ENCODE measurements around the gene GULP1. TPM values are rescaled to one million over a fixed set of nuclear protein-coding genes. Genes with fewer than 3 reads are reported as not detected.
A peak's percentile ranks its signal among the peaks of the same experiment; 100 is the strongest.

Gene GULP1
- total RNA-seq, 1 donor from 2014 or later: 39.4 TPM

DNA sequence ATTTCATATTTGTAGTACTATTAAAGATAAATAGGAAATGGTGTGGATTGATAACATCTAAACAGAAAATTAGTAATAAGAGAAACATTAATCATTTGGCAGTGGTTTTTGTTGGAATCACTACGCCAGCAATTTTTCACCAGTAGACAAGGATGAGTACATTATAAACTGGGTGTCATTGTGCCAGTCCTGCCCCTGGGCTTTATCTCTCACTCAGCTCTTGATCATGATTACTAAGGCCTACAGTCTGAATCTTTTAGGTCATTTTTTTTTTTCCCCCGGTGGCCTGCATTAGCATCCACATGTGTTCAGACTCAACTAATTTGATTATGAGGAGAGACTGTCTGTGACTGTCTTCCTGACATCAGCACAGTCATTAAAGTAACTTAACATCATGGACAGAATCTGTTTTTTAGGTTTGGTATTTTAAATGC lies 16.2 kb downstream of the GULP1 start:
- Mint-ChIP-seq H3K27me3 (ENCODE audit: low read depth, unreplicated experiment) (no peaks in the 10 kb centered on the region), H3K9me3 (ENCODE audit: unreplicated experiment) (no peaks in the 10 kb centered on the region), H3K4me1 (ENCODE audit: low read depth, unreplicated experiment) (peaks cover 36% of the 10 kb centered on the region), H3K4me3 (ENCODE audit: unreplicated experiment) (no peak overlapping the region), H3K27ac (ENCODE audit: unreplicated experiment) (no peak overlapping the region), H3K36me3 (ENCODE audit: low read depth, unreplicated experiment) (no peaks in the 10 kb centered on the region)
- peaks cover 9% of the 10 kb centered on the region for H3K4me1 ChIP-seq (ENCODE audit: insufficient read depth, low read length)
- no peak for TF ChIP-seq EZH2 (IDR thresholded peaks at IDR 0.05; ENCODE audit: insufficient read depth, low read length)
- TF ChIP-seq, protein P1, sequence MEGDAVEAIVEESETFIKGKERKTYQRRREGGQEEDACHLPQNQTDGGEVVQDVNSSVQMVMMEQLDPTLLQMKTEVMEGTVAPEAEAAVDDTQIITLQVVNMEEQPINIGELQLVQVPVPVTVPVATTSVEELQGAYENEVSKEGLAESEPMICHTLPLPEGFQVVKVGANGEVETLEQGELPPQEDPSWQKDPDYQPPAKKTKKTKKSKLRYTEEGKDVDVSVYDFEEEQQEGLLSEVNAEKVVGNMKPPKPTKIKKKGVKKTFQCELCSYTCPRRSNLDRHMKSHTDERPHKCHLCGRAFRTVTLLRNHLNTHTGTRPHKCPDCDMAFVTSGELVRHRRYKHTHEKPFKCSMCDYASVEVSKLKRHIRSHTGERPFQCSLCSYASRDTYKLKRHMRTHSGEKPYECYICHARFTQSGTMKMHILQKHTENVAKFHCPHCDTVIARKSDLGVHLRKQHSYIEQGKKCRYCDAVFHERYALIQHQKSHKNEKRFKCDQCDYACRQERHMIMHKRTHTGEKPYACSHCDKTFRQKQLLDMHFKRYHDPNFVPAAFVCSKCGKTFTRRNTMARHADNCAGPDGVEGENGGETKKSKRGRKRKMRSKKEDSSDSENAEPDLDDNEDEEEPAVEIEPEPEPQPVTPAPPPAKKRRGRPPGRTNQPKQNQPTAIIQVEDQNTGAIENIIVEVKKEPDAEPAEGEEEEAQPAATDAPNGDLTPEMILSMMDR (IDR thresholded peaks at IDR 0.05; ENCODE audit: insufficient read depth, low read depth, low read length): no peak
- H3K27me3 ChIP-seq (ENCODE audit: insufficient read depth, low read length): no peaks in the 10 kb centered on the region
- H3K9ac ChIP-seq (ENCODE audit: low read length): no peak overlapping the region
- no peaks in the 10 kb centered on the region for H3K36me3 ChIP-seq (ENCODE audit: insufficient read depth, low read length)
- DNase-seq (ENCODE audit: low read depth) (no peak), FAIRE-seq (no peak)
- H2AFZ ChIP-seq (ENCODE audit: low read depth, low read length): no peak overlapping the region
- no peaks in the 10 kb centered on the region for H3K9me3 ChIP-seq (ENCODE audit: insufficient read depth, low read depth, low read length)
- H3K4me2 ChIP-seq (ENCODE audit: low read length): no peak overlapping the region
- peaks cover 36% of the 10 kb centered on the region for H3K79me2 ChIP-seq (ENCODE audit: insufficient read depth, low read length)
- no peak overlapping the region for H3K4me3 ChIP-seq (ENCODE audit: insufficient read depth, low read depth, low read length)
- no peak overlapping the region for H3K27ac ChIP-seq (ENCODE audit: low read depth, low read length)
- no peaks in the 10 kb centered on the region for H4K20me1 ChIP-seq (ENCODE audit: insufficient read depth, low read length)

DNA sequence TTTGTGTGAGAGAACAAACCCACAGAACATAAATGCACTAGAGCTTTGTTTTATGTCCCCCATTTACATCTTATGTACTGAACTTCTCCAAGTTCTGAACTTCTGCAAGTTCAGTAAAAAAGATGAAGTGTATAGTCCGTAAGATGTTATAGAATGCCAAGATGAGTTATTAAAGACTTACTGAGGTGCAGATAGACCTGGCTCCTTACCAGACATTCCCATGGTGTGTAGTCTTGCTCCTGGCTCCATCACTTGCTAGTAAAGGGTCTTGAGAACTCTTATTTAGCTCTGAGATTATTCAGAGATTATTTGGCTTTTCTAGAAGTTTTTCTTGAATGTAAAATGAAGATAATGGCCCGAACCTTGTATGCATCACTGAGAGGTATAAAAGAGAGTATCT lies 16.8 kb downstream of the GULP1 start:
- no peak for TF ChIP-seq EZH2 (IDR thresholded peaks at IDR 0.05; ENCODE audit: insufficient read depth, low read length)
- TF ChIP-seq, protein P1 (IDR thresholded peaks at IDR 0.05; ENCODE audit: insufficient read depth, low read depth, low read length): no peak
- no peak for FAIRE-seq
- no peaks in the 10 kb centered on the region for H3K9me3 ChIP-seq (ENCODE audit: insufficient read depth, low read depth, low read length)
- H3K4me3 ChIP-seq (ENCODE audit: insufficient read depth, low read depth, low read length): no peak overlapping the region
- Mint-ChIP-seq H3K4me1 (ENCODE audit: low read depth, unreplicated experiment) (peaks cover 30% of the 10 kb centered on the region), H3K27ac (ENCODE audit: unreplicated experiment) (no peak overlapping the region), H3K36me3 (ENCODE audit: low read depth, unreplicated experiment) (peaks cover 4% of the 10 kb centered on the region), H3K27me3 (ENCODE audit: low read depth, unreplicated experiment) (no peaks in the 10 kb centered on the region), H3K9me3 (ENCODE audit: unreplicated experiment) (no peaks in the 10 kb centered on the region), H3K4me3 (ENCODE audit: unreplicated experiment) (no peak overlapping the region)
- no peaks in the 10 kb centered on the region for H3K36me3 ChIP-seq (ENCODE audit: insufficient read depth, low read length)
- peaks cover 5% of the 10 kb centered on the region for H3K4me1 ChIP-seq (ENCODE audit: insufficient read depth, low read length)
- H2AFZ ChIP-seq (ENCODE audit: low read depth, low read length): no peak overlapping the region
- no peaks in the 10 kb centered on the region for H4K20me1 ChIP-seq (ENCODE audit: insufficient read depth, low read length)
- peak; percentile 42 for DNase-seq (ENCODE audit: low read depth)
- H3K27ac ChIP-seq (ENCODE audit: low read depth, low read length): no peak overlapping the region
- H3K9ac ChIP-seq (ENCODE audit: low read length): no peak overlapping the region
- no peak overlapping the region for H3K4me2 ChIP-seq (ENCODE audit: low read length)
- peaks cover 37% of the 10 kb centered on the region for H3K79me2 ChIP-seq (ENCODE audit: insufficient read depth, low read length)
- no peaks in the 10 kb centered on the region for H3K27me3 ChIP-seq (ENCODE audit: insufficient read depth, low read length)

DNA sequence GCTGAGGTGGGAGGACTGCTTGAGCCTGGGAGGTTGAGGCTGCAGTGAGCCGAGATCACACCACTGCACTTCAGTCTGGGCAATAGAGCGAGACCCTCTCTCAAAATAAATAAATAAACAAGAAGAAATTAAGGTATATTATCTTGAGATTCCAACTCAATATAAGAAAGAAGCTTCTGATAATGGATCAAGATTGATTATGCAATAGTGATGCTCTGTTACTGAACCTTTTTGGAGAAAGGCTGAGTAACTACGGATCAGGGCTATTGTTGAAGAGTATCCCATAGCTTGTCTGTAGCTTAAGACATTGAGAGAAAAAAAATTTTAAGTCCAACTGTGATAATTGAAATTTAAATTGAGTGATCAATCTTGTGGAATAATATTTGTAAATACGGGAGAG lies 17.7 kb downstream of the GULP1 start:
- Histone ChIP-seq H3K4me2 (ENCODE audit: low read length) (no peak overlapping the region), H3K4me1 (ENCODE audit: insufficient read depth, low read length) (peaks cover 4% of the 10 kb centered on the region), H3K27me3 (ENCODE audit: insufficient read depth, low read length) (no peaks in the 10 kb centered on the region), H3K36me3 (ENCODE audit: insufficient read depth, low read length) (no peaks in the 10 kb centered on the region), H3K79me2 (ENCODE audit: insufficient read depth, low read length) (peaks cover 41% of the 10 kb centered on the region), H3K4me3 (ENCODE audit: insufficient read depth, low read depth, low read length) (no peak overlapping the region), H3K9ac (ENCODE audit: low read length) (no peak overlapping the region), H2AFZ (ENCODE audit: low read depth, low read length) (no peak overlapping the region), H4K20me1 (ENCODE audit: insufficient read depth, low read length) (no peaks in the 10 kb centered on the region), H3K27ac (ENCODE audit: low read depth, low read length) (no peak overlapping the region), H3K9me3 (ENCODE audit: insufficient read depth, low read depth, low read length) (no peaks in the 10 kb centered on the region)
- TF ChIP-seq, protein P1 (IDR thresholded peaks at IDR 0.05; ENCODE audit: insufficient read depth, low read depth, low read length): no peak
- no peak for TF ChIP-seq EZH2 (IDR thresholded peaks at IDR 0.05; ENCODE audit: insufficient read depth, low read length)
- H3K36me3 Mint-ChIP-seq (ENCODE audit: low read depth, unreplicated experiment): peaks cover 4% of the 10 kb centered on the region
- no peak for FAIRE-seq
- H3K27ac Mint-ChIP-seq (ENCODE audit: unreplicated experiment): no peak overlapping the region
- H3K4me3 Mint-ChIP-seq (ENCODE audit: unreplicated experiment): no peak overlapping the region
- peaks cover 24% of the 10 kb centered on the region for H3K4me1 Mint-ChIP-seq (ENCODE audit: low read depth, unreplicated experiment)
- no peak for DNase-seq (ENCODE audit: low read depth)
- no peaks in the 10 kb centered on the region for H3K27me3 Mint-ChIP-seq (ENCODE audit: low read depth, unreplicated experiment)
- H3K9me3 Mint-ChIP-seq (ENCODE audit: unreplicated experiment): peaks cover 2% of the 10 kb centered on the region

All from astrocyte (in vitro differentiated cells and primary cell).